ENCODE measurements around the gene XPA. TPM values are rescaled to one million over a fixed set of nuclear protein-coding genes. Genes with fewer than 3 reads are reported as not detected.
A peak's percentile ranks its signal among the peaks of the same experiment; 100 is the strongest.

Gene XPA
- polyA plus RNA-seq, 2 of the 4 experiments (the other 2 are of a cell fraction) = 8.0 to 14.0 TPM

GRCh38 chr9:97632985-97633858 lies 63.9 kb downstream of the XPA start, which contains the start of the genes NCBP1 and TSTD2:
TSS of gene NCBP1 (plus strand) at chr9:97633821. CDS start at chr9:97633882, 61 bp downstream.
TSS of gene TSTD2 (minus strand) at chr9:97633368. CDS start at chr9:97627562, 5,806 bp downstream.
- ChIA-PET CTCF (interaction anchor here (0.8 to 2.7 kb wide), 9 partner anchors 10 to 338 kb away, joined by 3 to 9 read pairs (median 5); no protein-coding TSS in a partner anchor), POLR2A (interaction anchor here (0.6 to 2.2 kb wide), 39 partner anchors 9 to 1242 kb away, joined by 3 to 22 read pairs (median 3); partner anchors contain the start of genes ANP32B, NANS, TDRD7 and TRMO)
- DNase-seq (ENCODE audit: low read depth in 1 of 2, low spot score in 1 of 2) (peak; percentile 91 to 98), FAIRE-seq (no peak), ATAC-seq (peak; percentile 91 to 97)
- 2% methylated on average over 48 of the region's 83 CpGs for WGBS (ENCODE audit: missing lambda C conversion rate)
- Histone ChIP-seq H3K4me1 (peaks cover 38% of the 10 kb centered on the region), H3K4me3 (peak within 1 kb of the TSS; percentile 96), H3K9me3 (no peaks in the 10 kb centered on the region), H3K4me2 (peak within 1 kb of the TSS; percentile 83), H3K27ac (peak within 1 kb of the TSS; percentile 93 to 96)
- TF ChIP-seq JUN (IDR thresholded peaks at IDR 0.05) (peak; percentile 46 to 75; a peak in 4 of 5 replicates), PHF8 (IDR thresholded peaks at IDR 0.05; ENCODE audit: borderline replicate concordance, low read depth) (peak; percentile 15; the same call in 1 of the 2 replicates), POLR2A (IDR thresholded peaks at IDR 0.05; ENCODE audit: low read length) (peak; percentile 96), BCL3 (IDR thresholded peaks at IDR 0.05) (peak; percentile 60; the same call in 2 of the 3 replicates), CBX2 (IDR thresholded peaks at IDR 0.05; ENCODE audit: borderline replicate concordance, low read depth) (no peak), RFX5 (IDR thresholded peaks at IDR 0.05) (peak; percentile 40; the same call in 1 of the 2 replicates), TFCP2L1 (CRISPR knock-in tag; IDR thresholded peaks at IDR 0.05) (peak; percentile 72; the same call in 1 of the 2 replicates), E2F6 (IDR thresholded peaks at IDR 0.05; ENCODE audit: borderline replicate concordance, low read depth) (peak; percentile 79), USF2 (IDR thresholded peaks at IDR 0.05) (peak; percentile 82), BHLHE40 (IDR thresholded peaks at IDR 0.05; ENCODE audit: low read depth, low read length) (peak; percentile 99), MYC (IDR thresholded peaks at IDR 0.05; ENCODE audit: borderline replicate concordance, low read length) (peak; percentile 72), MAX (IDR thresholded peaks at IDR 0.05) (peak; percentile 88), TP53 (CRISPR knock-in tag; IDR thresholded peaks at IDR 0.05) (no peak), CEBPB (IDR thresholded peaks at IDR 0.05) (no peak)

GRCh38 chr9:97632248-97632984 lies 64.7 kb downstream of the XPA start:
- FAIRE-seq = no peak
- POLR2A ChIA-PET = interaction anchor here (0.6 to 2.2 kb wide), 23 partner anchors 8 to 1241 kb away, joined by 3 to 22 read pairs (median 5); partner anchors contain the start of genes ANP32B, TDRD7, TRMO and XPA
- TF ChIP-seq USF2 (IDR thresholded peaks at IDR 0.05) = no peak
- no peak; the same call in 1 of the 2 replicates for TF ChIP-seq POLR2AphosphoS2 (conservative IDR thresholded peaks at IDR 0.05; ENCODE audit: low read length)
- TF ChIP-seq RAD21 (conservative IDR thresholded peaks at IDR 0.05 in 1 of 2, IDR thresholded peaks at IDR 0.05 in 1 of 2) = no peak
- no peak for TF ChIP-seq RNF2 (IDR thresholded peaks at IDR 0.05; ENCODE audit: borderline replicate concordance, low read depth)
- TF ChIP-seq TP53 (CRISPR knock-in tag; IDR thresholded peaks at IDR 0.05) = 0 out of 2 replicates have a peak, but pooled peaks have one; percentile 56
- TF ChIP-seq EP300 (IDR thresholded peaks at IDR 0.05) = no peak
- TF ChIP-seq ZFP36 (IDR thresholded peaks at IDR 0.05; ENCODE audit: borderline replicate concordance, partially characterized antibody) = no peak
- no peak for TF ChIP-seq NR3C1 (IDR thresholded peaks at IDR 0.05)
- TF ChIP-seq KDM5A (IDR thresholded peaks at IDR 0.05) = no peak
- no peak for TF ChIP-seq SMC3 (IDR thresholded peaks at IDR 0.05)
- no peak for TF ChIP-seq FOSL2 (IDR thresholded peaks at IDR 0.05)
- TF ChIP-seq FOSL2 (CRISPR knock-in tag; IDR thresholded peaks at IDR 0.05) = peak; percentile 81
- TF ChIP-seq HMGXB4 (CRISPR knock-in tag; IDR thresholded peaks at IDR 0.05; ENCODE audit: borderline replicate concordance) = no peak
- TF ChIP-seq TFCP2L1 (CRISPR knock-in tag; IDR thresholded peaks at IDR 0.05) = no peak; the same call in 1 of the 2 replicates
- TF ChIP-seq HDAC2 (IDR thresholded peaks at IDR 0.05) = no peak

More at GRCh38 chr9:97632248-97632984, 64.7 kb downstream of the XPA start:
- Histone ChIP-seq H3K9me3 (no peaks in the 10 kb centered on the region), H3K4me2 (peak overlapping the region; percentile 71), H3K27ac (peak overlapping the region; percentile 93 to 96), H3K4me1 (peaks cover 30% of the 10 kb centered on the region), H3K4me3 (peak overlapping the region; percentile 96)
- no peak for DNase-seq (ENCODE audit: low read depth in 1 of 2, low spot score in 1 of 2)
- peak; percentile 22 to 28 for ATAC-seq
- CTCF ChIA-PET = interaction anchor here (0.7 to 2.7 kb wide), 8 partner anchors 11 to 339 kb away, joined by 3 to 9 read pairs (median 3); no protein-coding TSS in a partner anchor
- 2% methylated on average over 27 of the region's 27 CpGs for WGBS (ENCODE audit: missing lambda C conversion rate)
